Lower lobe of right lung (tissue), 2 donors: ENCODE measurements around the gene SH3PXD2B. TPM values are rescaled to one million over a fixed set of nuclear protein-coding genes. Genes with fewer than 3 reads are reported as not detected.

Experiments
- ATAC-seq, 2 donors: fragments of 200-7000 bp; cut with Tn5 transposase; one replicate each; pipeline ENCODE4 v1.9.1; 2020 to 2022; ENCODE audit warnings: mild to moderate bottlenecking in 2 of 2, moderate library complexity in 2 of 2
- DNase-seq: peaks from one replicate; pipeline ENCODE4 v3.0.0-alpha.2; 2020
- H3K27ac ChIP-seq: fragments of 200-600 bp; one replicate; pipeline ENCODE4 v1.8.0; 2022
- H3K27me3 ChIP-seq: fragments of 200-600 bp; one replicate; pipeline ENCODE4 v1.8.0; 2022; ENCODE audit warnings: low read depth
- H3K36me3 ChIP-seq: fragments of 200-600 bp; one replicate; pipeline ENCODE4 v1.8.0; 2022; ENCODE audit warnings: mild to moderate bottlenecking
- H3K4me1 ChIP-seq: fragments of 200-600 bp; one replicate; pipeline ENCODE4 v1.8.0; 2022
- H3K4me3 ChIP-seq: fragments of 200-600 bp; one replicate; pipeline ENCODE4 v1.8.0; 2022; ENCODE audit warnings: mild to moderate bottlenecking
- H3K9me3 ChIP-seq: fragments of 200-600 bp; one replicate; pipeline ENCODE4 v1.8.0; 2022
- intact Hi-C: fragments of 100-400 bp; cut with DNase I; formaldehyde crosslinking; loops from one replicate; pipeline ENCODE4 v1.11.0; 2022
- long read RNA-seq: library from polyadenylated mRNA; unstranded; transcript quantifications from one replicate; pipeline ENCODE4 v2.0.0, GENCODE V29; 2021
- total RNA-seq: library from RNA; stranded (reverse); fragmentation: NEBNext Ultra II Directional; extraction: Animal tissue kit (Norgen Biotek cat#: 25700); gene quantifications from one replicate; pipeline ENCODE4 v1.2.1, GENCODE V29; 2021
- TF ChIP-seq, protein P1 (sequence below): fragments of 200-600 bp; IDR thresholded peaks from one replicate; pipeline ENCODE4 v1.8.0; 2022; ENCODE audit warnings: antibody characterized with exemption, mild to moderate bottlenecking
- donor health status: DM: no; HTN: yes; CAD: no; lungs with severe emphysema.

Gene SH3PXD2B
- total RNA-seq: 49.8 TPM
- long read RNA-seq, partial matches to known transcripts: 7 of 41 reads
- long read RNA-seq, other reads (novel, unspliced or antisense): 34 of 41 reads

DNA sequence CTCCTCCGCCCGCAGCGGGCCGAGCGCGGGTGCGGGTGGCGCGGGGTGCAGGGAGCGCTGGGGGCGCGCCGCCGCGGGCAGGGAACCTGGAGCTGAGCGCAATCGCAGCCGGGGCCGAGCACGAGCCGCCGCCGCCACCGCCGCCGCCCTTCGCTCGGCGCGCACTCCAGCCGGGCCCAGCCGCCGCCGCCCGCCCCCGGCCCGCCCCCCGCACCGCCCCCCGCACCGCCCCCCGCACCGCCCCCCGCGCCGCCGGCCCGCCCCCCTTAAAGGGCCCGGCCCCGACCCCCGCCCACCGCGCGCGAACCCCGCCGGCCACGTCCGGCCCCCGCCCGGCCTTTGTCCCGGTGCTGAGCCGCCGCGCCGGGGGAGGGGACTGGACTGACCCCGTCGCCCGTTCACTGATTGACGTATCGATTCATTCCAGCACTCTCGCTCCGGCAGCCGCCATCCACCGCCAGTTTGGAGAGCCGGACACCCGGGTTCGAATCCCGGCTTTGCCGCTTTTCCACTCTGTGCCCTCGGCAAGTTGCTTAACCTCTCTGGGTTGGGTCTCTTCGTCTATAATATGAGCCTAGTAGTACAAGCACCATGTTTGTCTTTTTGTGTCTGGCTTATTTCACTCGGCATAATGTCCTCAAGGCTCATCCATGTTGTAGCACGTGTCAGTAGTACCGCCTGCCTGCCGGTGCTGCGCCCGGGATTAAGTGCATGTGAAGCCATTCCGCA lies at the start of gene SH3PXD2B:
SH3PXD2B (minus strand) TSS at position 168 of the 729 bp plus-strand sequence. CDS start 173 bp downstream, outside the sequence.
- intact Hi-C loops: no loop called here
- H3K27me3 ChIP-seq: no peaks in the 10 kb centered on the region
- no peaks in the 10 kb centered on the region for H3K36me3 ChIP-seq
- TF ChIP-seq, protein P1, sequence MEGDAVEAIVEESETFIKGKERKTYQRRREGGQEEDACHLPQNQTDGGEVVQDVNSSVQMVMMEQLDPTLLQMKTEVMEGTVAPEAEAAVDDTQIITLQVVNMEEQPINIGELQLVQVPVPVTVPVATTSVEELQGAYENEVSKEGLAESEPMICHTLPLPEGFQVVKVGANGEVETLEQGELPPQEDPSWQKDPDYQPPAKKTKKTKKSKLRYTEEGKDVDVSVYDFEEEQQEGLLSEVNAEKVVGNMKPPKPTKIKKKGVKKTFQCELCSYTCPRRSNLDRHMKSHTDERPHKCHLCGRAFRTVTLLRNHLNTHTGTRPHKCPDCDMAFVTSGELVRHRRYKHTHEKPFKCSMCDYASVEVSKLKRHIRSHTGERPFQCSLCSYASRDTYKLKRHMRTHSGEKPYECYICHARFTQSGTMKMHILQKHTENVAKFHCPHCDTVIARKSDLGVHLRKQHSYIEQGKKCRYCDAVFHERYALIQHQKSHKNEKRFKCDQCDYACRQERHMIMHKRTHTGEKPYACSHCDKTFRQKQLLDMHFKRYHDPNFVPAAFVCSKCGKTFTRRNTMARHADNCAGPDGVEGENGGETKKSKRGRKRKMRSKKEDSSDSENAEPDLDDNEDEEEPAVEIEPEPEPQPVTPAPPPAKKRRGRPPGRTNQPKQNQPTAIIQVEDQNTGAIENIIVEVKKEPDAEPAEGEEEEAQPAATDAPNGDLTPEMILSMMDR: no peak
- H3K27ac ChIP-seq: peak within 1 kb of the TSS; percentile 76
- peak; percentile 65 to 69 for ATAC-seq
- peak; percentile 79 for DNase-seq
- H3K4me3 ChIP-seq: peak within 1 kb of the TSS; percentile 73
- peaks cover 50% of the 10 kb centered on the region for H3K4me1 ChIP-seq
- no peaks in the 10 kb centered on the region for H3K9me3 ChIP-seq

DNA sequence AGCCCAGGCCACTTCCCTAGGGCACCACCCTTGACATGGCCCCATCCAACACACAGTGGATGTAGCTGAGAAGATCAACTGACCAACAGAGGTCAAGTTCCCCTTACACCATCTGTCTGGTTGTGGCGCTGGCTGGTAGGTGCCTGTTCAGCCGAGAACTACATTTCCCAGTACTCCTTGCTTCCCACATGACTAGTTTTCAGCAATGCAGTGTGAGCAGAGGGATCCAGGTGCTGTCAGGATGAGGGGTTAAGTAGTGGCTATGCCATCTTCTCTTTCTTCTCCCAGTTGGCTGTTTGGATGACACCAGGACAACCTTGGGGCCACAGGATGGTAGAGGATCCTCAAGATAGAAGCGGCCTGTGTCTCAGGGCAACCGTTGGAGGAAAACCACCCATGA lies 48.6 kb upstream of the SH3PXD2B start:
- H3K27ac ChIP-seq: no peak overlapping the region
- intact Hi-C loops: no loop called here
- no peaks in the 10 kb centered on the region for H3K36me3 ChIP-seq
- no peaks in the 10 kb centered on the region for H3K9me3 ChIP-seq
- peaks cover 13% of the 10 kb centered on the region for H3K4me1 ChIP-seq
- H3K27me3 ChIP-seq: peaks cover 4% of the 10 kb centered on the region
- ATAC-seq (no peak), DNase-seq (no peak)
- TF ChIP-seq, protein P1: no peak
- H3K4me3 ChIP-seq: no peak overlapping the region

DNA sequence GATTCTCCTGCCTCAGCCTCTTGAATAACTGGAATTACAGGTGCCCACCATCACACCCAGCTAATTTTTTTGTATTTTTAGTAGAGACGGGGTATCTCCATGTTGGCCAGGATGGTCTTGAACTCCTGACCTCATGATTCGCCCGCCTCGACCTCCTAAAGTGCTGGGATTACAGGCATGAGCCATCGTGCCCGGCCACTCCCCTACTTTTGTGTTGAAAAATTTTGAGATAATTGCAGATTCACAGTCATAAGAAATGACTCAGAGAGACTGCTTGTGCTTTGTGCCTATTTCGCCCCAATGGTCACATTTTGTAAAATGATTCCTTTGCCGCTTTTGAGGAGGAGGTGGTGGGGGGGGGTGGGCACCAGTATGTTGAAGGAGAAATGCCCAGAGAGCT lies 48.1 kb upstream of the SH3PXD2B start:
- no peak for ATAC-seq
- Histone ChIP-seq H3K9me3 (no peaks in the 10 kb centered on the region), H3K27ac (no peak overlapping the region), H3K36me3 (no peaks in the 10 kb centered on the region), H3K27me3 (peaks cover 4% of the 10 kb centered on the region), H3K4me1 (peaks cover 15% of the 10 kb centered on the region), H3K4me3 (no peak overlapping the region)
- DNase-seq: no peak
- TF ChIP-seq, protein P1: no peak
- intact Hi-C loops: no loop called here

DNA sequence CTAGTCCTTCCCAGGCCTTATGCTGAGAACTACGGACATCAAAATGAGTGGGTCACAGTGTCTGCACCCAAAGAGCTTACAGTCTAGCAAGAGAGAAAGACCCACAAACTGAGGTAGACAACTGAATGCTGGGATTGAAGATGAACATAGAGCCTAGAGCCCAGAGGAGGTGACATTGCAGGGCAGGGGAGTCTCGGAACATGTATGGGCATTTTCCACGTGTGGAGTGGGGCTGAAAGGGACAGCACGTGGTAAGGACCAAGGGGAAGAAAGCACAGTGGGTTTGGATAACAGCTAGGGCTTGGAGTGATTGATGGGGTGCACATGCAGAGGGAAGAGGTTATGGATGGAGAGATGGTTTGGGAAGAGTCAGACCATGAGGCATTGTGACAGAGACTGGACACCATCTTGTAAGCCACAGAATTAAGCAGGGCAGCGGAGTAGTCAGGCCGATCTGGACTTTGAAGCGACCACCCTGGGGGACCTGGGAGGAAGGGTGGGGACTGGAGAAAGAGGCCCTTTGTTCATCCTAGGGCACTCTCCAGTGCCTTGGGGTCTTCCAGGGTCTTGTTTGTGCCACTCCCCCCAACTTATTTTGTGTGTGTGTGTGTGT lies 47.5 kb upstream of the SH3PXD2B start:
- Histone ChIP-seq H3K36me3 (no peaks in the 10 kb centered on the region), H3K27me3 (peaks cover under 1% of the 10 kb centered on the region), H3K4me3 (no peak overlapping the region), H3K27ac (no peak overlapping the region), H3K4me1 (peaks cover 21% of the 10 kb centered on the region), H3K9me3 (no peaks in the 10 kb centered on the region)
- no peak for DNase-seq
- ATAC-seq: no peak
- intact Hi-C loops: no loop called here
- TF ChIP-seq, protein P1: no peak

DNA sequence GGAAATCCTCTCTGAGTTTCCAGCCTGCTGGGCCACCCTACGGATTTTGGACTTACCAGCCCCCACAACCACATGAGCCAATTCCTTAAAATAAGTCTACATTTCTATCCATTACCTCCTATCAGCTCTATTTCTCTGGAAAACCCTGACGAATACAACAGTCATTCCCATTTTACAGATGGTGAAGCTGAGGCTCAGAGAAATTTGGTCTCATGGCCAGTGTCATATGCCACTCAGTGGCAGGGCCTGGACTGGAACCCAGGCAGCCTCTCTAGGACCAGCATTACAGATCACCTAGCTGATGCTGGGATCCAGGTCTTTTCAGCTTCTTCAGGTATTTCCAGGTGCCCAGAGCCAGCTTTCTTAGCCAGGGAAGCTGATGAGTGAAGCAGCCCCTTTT lies 45.0 kb upstream of the SH3PXD2B start:
- Histone ChIP-seq H3K27me3 (no peaks in the 10 kb centered on the region), H3K9me3 (no peaks in the 10 kb centered on the region), H3K4me3 (no peak overlapping the region), H3K4me1 (peaks cover 18% of the 10 kb centered on the region), H3K27ac (no peak overlapping the region), H3K36me3 (no peaks in the 10 kb centered on the region)
- no peak for DNase-seq
- intact Hi-C loops: no loop called here
- no peak for ATAC-seq
- TF ChIP-seq, protein P1: no peak
